CD4-positive, alpha-beta T cell treated with Interferon gamma for 1 hour (primary cell): ENCODE measurements around the gene ANKRD13A.
"Not testable (repeated sequence)": the region's sequence is repeated elsewhere in the genome, so short reads cannot be mapped to it uniquely, and the experiment has no call there.

Experiments
- DNase-seq: peaks from one replicate; pipeline ENCODE4 v3.0.0-alpha.2; 2020

Gene ANKRD13A

GRCh38 chr12:110050927-110051326 lies 51.7 kb downstream of the ANKRD13A start:
- no peak for DNase-seq

GRCh38 chr12:110055375-110056352 lies 56.4 kb downstream of the ANKRD13A start:
- DNase-seq, result not testable (repeated sequence)

GRCh38 chr12:110056643-110057042 lies 57.4 kb downstream of the ANKRD13A start:
- DNase-seq, result not testable (repeated sequence)

GRCh38 chr12:110058875-110059615 lies 59.8 kb downstream of the ANKRD13A start:
- no peak for DNase-seq

GRCh38 chr12:110059651-110060000 lies 60.4 kb downstream of the ANKRD13A start:
- DNase-seq, result no peak

- no peak for DNase-seq
These were observed 63.0 kb downstream of the ANKRD13A start for GRCh38 chr12:110062241-110062640.

GRCh38 chr12:110065540-110065939 lies 66.3 kb downstream of the ANKRD13A start:
- DNase-seq, result no peak

- DNase-seq, result no peak
These were observed 68.3 kb downstream of the ANKRD13A start for GRCh38 chr12:110067531-110067930.

GRCh38 chr12:110068115-110068514 lies 68.9 kb downstream of the ANKRD13A start:
- not testable (repeated sequence) for DNase-seq

- no peak for DNase-seq
These were observed 69.4 kb downstream of the ANKRD13A start for GRCh38 chr12:110068654-110069053.

- DNase-seq, result no peak
These were observed 72.3 kb downstream of the ANKRD13A start for GRCh38 chr12:110071504-110071903.

- no peak for DNase-seq
These were observed 72.7 kb downstream of the ANKRD13A start for GRCh38 chr12:110071967-110072366.

GRCh38 chr12:110072636-110073035 lies 73.4 kb downstream of the ANKRD13A start:
- not testable (repeated sequence) for DNase-seq

- no peak for DNase-seq
These were observed 74.0 kb downstream of the ANKRD13A start for GRCh38 chr12:110073049-110073831.

GRCh38 chr12:110074089-110074488 lies 74.9 kb downstream of the ANKRD13A start:
- no peak for DNase-seq

- DNase-seq, result no peak
These were observed 76.7 kb downstream of the ANKRD13A start for GRCh38 chr12:110075880-110076279.

- no peak for DNase-seq
These were observed 78.6 kb downstream of the ANKRD13A start for GRCh38 chr12:110077800-110078199.

GRCh38 chr12:110079477-110080400 lies 80.5 kb downstream of the ANKRD13A start:
- DNase-seq, result peak; percentile 85

GRCh38 chr12:110080410-110080809 lies 81.2 kb downstream of the ANKRD13A start:
- no peak for DNase-seq

GRCh38 chr12:110084314-110085015 lies 85.2 kb downstream of the ANKRD13A start:
- DNase-seq, result no peak

GRCh38 chr12:110088216-110088615 lies 89.0 kb downstream of the ANKRD13A start:
- DNase-seq, result not testable (repeated sequence)
